Body of pancreas (tissue), 4 donors: ENCODE measurements around the gene TRIM43B. TPM values are rescaled to one million over a fixed set of nuclear protein-coding genes. Genes with fewer than 3 reads are reported as not detected.
A peak's percentile ranks its signal among the peaks of the same experiment; 100 is the strongest.
"Not testable (repeated sequence)": the region's sequence is repeated elsewhere in the genome, so short reads cannot be mapped to it uniquely, and the experiment has no call there.

Experiments
- ATAC-seq: fragments of 150-250 bp; one replicate; pipeline ENCODE4 v1.9.1; 2016
- DNase-seq, 4 donors: peaks; one replicate each; pipeline ENCODE4 v3.0.0-alpha.2; 2019
- H3K27ac ChIP-seq, 4 donors: fragments of 200-600 bp; sonication (generic); 1 replicate in 3 of 4; 2 replicates in 1 of 4; pipeline versions ENCODE4 v1.5.1 to v1.6.1; 2016 to 2019; ENCODE audit warnings: mild to moderate bottlenecking in 1 of 4, mixed read lengths in 1 of 4, moderate library complexity in 1 of 4
- H3K27me3 ChIP-seq, 2 donors: fragments of 200-600 bp; sonication (generic); one replicate each; pipeline ENCODE4 v1.6.0; 2016; ENCODE audit warnings: mild to moderate bottlenecking in 1 of 2
- H3K36me3 ChIP-seq, 2 donors: fragments of 200-600 bp; sonication (generic); replicated peaks in 1 of 2; 2 replicates each; pipeline ENCODE4 v1.5.1; 2016; ENCODE audit warnings: low read depth in 2 of 2; ENCODE audit not compliant: insufficient read depth in 1 of 2
- H3K4me1 ChIP-seq: fragments of 200-600 bp; sonication (generic); one replicate; pipeline ENCODE4 v1.6.0; 2016
- H3K4me3 ChIP-seq, 2 donors: fragments of 200-600 bp; sonication (generic); 1 replicate in 1 of 2; 2 replicates in 1 of 2; pipeline ENCODE4 v1.5.1; 2016 to 2019
- H3K9me3 ChIP-seq, 3 donors: fragments of 200-600 bp; sonication (generic); 1 replicate in 2 of 3; 2 replicates in 1 of 3; pipeline ENCODE4 v1.5.1; 2016
- CTCF ChIP-seq, 7 experiments: fragments of 450-650 bp in 4 of 7; fragments of 200-600 bp in 3 of 7; sonication (generic) in 3 of 7; IDR thresholded peaks; one replicate each; pipeline ENCODE4 v1.5.1; 2016 to 2019; ENCODE audit warnings: antibody characterized with exemption in 7 of 7
- POLR2A ChIP-seq, 3 donors: fragments of 450-650 bp; IDR thresholded peaks; one replicate each; pipeline ENCODE4 v1.6.1; 2016; ENCODE audit warnings: antibody characterized with exemption in 3 of 3, mild to moderate bottlenecking in 2 of 3
- WGBS, 2 donors: methylation state at CpG; one replicate each; pipeline ENCODE4 v1.1.5; 2017; 5-methylcytosine and 5-hydroxymethylcytosine counted together
- intact Hi-C: fragments of 100-400 bp; cut with DNase I; formaldehyde crosslinking; loops from one replicate; pipeline ENCODE4 v1.15.1; 2023
- total RNA-seq, 2 donors: library from RNA; depleted of rRNA; stranded (reverse); fragments of >200 nt; gene quantifications; one replicate each; pipeline ENCODE4 v1.1.0, GENCODE V29; 2016

The TRIM43B gene
- not detected for total RNA-seq

GRCh38 chr2:95484654-95485053 is at the start of gene TRIM43B:
TSS of gene TRIM43B (minus strand) at chr2:95484754. CDS start at chr2:95482714, 2,040 bp downstream.
- H3K9me3 ChIP-seq, intact Hi-C loops, H3K27me3 ChIP-seq, H3K27ac ChIP-seq, H3K4me1 ChIP-seq, H3K36me3 ChIP-seq, ATAC-seq, DNase-seq, H3K4me3 ChIP-seq: not testable (repeated sequence)
- WGBS, 2 donors, result 83 to 100% methylated on average over 1 of the region's 4 CpGs

GRCh38 chr2:95531254-95531771 is 46.8 kb upstream of the TRIM43B start:
- 84 to 85% methylated on average over 4 of the region's 4 CpGs for WGBS, 2 donors
- ATAC-seq (no peak), DNase-seq (no peak)
- Histone ChIP-seq H3K4me3 (no peak overlapping the region), H3K27me3 (no peaks in the 10 kb centered on the region), H3K9me3 (no peaks in the 10 kb centered on the region), H3K4me1 (peaks cover 16% of the 10 kb centered on the region), H3K36me3 (peaks cover 0 to 1% of the 10 kb centered on the region in 2 donors), H3K27ac (no peak overlapping the region)
- intact Hi-C loops, result no loop called here
- no peak for TF ChIP-seq POLR2A (IDR thresholded peaks at IDR 0.05)
- TF ChIP-seq CTCF (IDR thresholded peaks at IDR 0.05), result no peak

GRCh38 chr2:95530734-95531133 is 46.2 kb upstream of the TRIM43B start:
- Histone ChIP-seq H3K27ac (no peak overlapping the region), H3K36me3 (peaks cover 0 to 1% of the 10 kb centered on the region in 2 donors)
- intact Hi-C loops, result no loop called here

GRCh38 chr2:95526360-95527341 is 42.1 kb upstream of the TRIM43B start:
- ATAC-seq, result peak; percentile 92

More at GRCh38 chr2:95530734-95531133, 46.2 kb upstream of the TRIM43B start:
- TF ChIP-seq POLR2A (IDR thresholded peaks at IDR 0.05), result no peak
- no peak overlapping the region for H3K4me3 ChIP-seq
- DNase-seq (no peak), ATAC-seq (no peak)
- no peaks in the 10 kb centered on the region for H3K27me3 ChIP-seq
- WGBS, 2 donors, result 89 to 93% methylated on average over 9 of the region's 9 CpGs
- peaks cover 22% of the 10 kb centered on the region for H3K4me1 ChIP-seq
- H3K9me3 ChIP-seq, result no peaks in the 10 kb centered on the region

More at GRCh38 chr2:95526360-95527341, 42.1 kb upstream of the TRIM43B start:
- no peaks in the 10 kb centered on the region for H3K27me3 ChIP-seq
- peaks cover 0 to 3% (median 0%) of the 10 kb centered on the region in 3 donors for H3K9me3 ChIP-seq
- WGBS, 2 donors, result 1 to 9% methylated on average over 12 to 83 of the region's 84 CpGs
- intact Hi-C loops, result no loop called here
- peaks cover 0 to 1% of the 10 kb centered on the region in 2 donors for H3K36me3 ChIP-seq
- H3K27ac ChIP-seq, result peak overlapping the region; percentile 44 to 83 (median 78)
- H3K4me1 ChIP-seq, result peaks cover 29% of the 10 kb centered on the region
- peak overlapping the region; percentile 59 to 65 for H3K4me3 ChIP-seq
- peak in 5 of 7 experiments; percentile 16 to 42 (median 33) for TF ChIP-seq CTCF (IDR thresholded peaks at IDR 0.05)
- peak; percentile 50 to 69 (median 69) for TF ChIP-seq POLR2A (IDR thresholded peaks at IDR 0.05)
- peak; percentile 71 to 81 (median 74) for DNase-seq
